KMS-11 (cell line): ENCODE measurements around the gene CAPN1.
A peak's percentile ranks its signal among the peaks of the same experiment; 100 is the strongest.

Experiments used
- H2AFZ ChIP-seq: fragments of 200-600 bp; sonication (generic); 2 replicates; pipeline ENCODE4 v1.6.1; 2016; ENCODE audit warnings: antibody characterized with exemption, mixed run types, low read depth
- H3K27ac ChIP-seq: fragments of 200-600 bp; sonication (generic); 2 replicates; pipeline ENCODE4 v1.6.1; 2016; ENCODE audit warnings: mild to moderate bottlenecking, mixed run types
- H3K27me3 ChIP-seq: fragments of 200-600 bp; sonication (generic); 2 replicates; pipeline ENCODE4 v1.6.1; 2017; ENCODE audit warnings: mild to moderate bottlenecking, low read depth, mixed run types, moderate library complexity; ENCODE audit not compliant: insufficient read depth
- H3K36me3 ChIP-seq: fragments of 200-600 bp; sonication (generic); 2 replicates; pipeline ENCODE4 v1.6.1; 2017; ENCODE audit warnings: mild to moderate bottlenecking, mixed run types; ENCODE audit not compliant: insufficient read depth
- H3K4me1 ChIP-seq: fragments of 200-600 bp; sonication (generic); 2 replicates; pipeline ENCODE4 v1.6.1; 2016; ENCODE audit warnings: mild to moderate bottlenecking, low read depth, mixed run types; ENCODE audit not compliant: poor library complexity, severe bottlenecking
- H3K4me2 ChIP-seq: fragments of 200-600 bp; sonication (generic); 2 replicates; pipeline ENCODE4 v1.7.0; 2016; ENCODE audit warnings: mild to moderate bottlenecking, mixed run types
- H3K4me3 ChIP-seq: fragments of 200-600 bp; sonication (generic); IDR thresholded peaks from 2 replicates; pipeline ENCODE4 v1.6.1; 2017; ENCODE audit warnings: low read depth, low read length, mixed read lengths; ENCODE audit not compliant: insufficient read depth
- H3K79me2 ChIP-seq: fragments of 200-600 bp; sonication (generic); 2 replicates; pipeline ENCODE4 v1.6.1; 2016; ENCODE audit warnings: low read depth, mixed run types; ENCODE audit not compliant: insufficient read depth
- H3K9ac ChIP-seq: fragments of 200-600 bp; sonication (generic); 2 replicates; pipeline ENCODE4 v1.6.1; 2016; ENCODE audit warnings: mild to moderate bottlenecking, mixed run types
- H4K20me1 ChIP-seq: fragments of 200-600 bp; sonication (generic); 2 replicates; pipeline ENCODE4 v1.6.1; 2016; ENCODE audit warnings: mild to moderate bottlenecking, mixed run types; ENCODE audit not compliant: insufficient read depth
- TF ChIP-seq, protein P1 (sequence below): fragments of 200-600 bp; sonication (generic); conservative IDR thresholded peaks from 2 replicates; pipeline ENCODE4 v1.6.1; 2017; ENCODE audit warnings: low read depth, mild to moderate bottlenecking, antibody characterized with exemption, low read length, moderate library complexity, mixed read lengths

The CAPN1 gene

DNA sequence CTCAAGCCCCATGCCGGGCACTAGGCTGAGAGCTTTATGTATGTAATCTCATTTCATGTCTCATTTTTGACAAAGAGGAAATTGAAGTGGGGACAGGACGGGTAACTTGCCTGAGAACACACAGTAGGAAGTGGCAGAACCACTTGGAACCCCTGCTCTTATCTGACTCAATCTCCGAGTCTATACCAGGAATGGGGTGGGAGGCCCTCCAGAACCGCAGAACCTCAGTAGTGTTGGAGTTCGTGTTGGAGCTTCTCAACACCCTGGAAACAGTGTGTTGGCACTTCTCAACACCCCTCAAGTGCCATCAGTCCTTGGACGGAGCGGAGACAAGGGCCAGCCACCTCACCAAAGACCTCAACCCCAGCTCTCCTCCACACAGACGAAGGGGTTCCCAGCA lies 41.3 kb downstream of the CAPN1 start:
- no peaks in the 10 kb centered on the region for H3K36me3 ChIP-seq
- no peak overlapping the region for H3K4me3 ChIP-seq
- H2AFZ ChIP-seq, result no peak overlapping the region
- peaks cover 11% of the 10 kb centered on the region; the same call in 1 of the 2 replicates for H3K27me3 ChIP-seq
- H3K4me2 ChIP-seq, result no peak overlapping the region
- TF ChIP-seq, protein P1, sequence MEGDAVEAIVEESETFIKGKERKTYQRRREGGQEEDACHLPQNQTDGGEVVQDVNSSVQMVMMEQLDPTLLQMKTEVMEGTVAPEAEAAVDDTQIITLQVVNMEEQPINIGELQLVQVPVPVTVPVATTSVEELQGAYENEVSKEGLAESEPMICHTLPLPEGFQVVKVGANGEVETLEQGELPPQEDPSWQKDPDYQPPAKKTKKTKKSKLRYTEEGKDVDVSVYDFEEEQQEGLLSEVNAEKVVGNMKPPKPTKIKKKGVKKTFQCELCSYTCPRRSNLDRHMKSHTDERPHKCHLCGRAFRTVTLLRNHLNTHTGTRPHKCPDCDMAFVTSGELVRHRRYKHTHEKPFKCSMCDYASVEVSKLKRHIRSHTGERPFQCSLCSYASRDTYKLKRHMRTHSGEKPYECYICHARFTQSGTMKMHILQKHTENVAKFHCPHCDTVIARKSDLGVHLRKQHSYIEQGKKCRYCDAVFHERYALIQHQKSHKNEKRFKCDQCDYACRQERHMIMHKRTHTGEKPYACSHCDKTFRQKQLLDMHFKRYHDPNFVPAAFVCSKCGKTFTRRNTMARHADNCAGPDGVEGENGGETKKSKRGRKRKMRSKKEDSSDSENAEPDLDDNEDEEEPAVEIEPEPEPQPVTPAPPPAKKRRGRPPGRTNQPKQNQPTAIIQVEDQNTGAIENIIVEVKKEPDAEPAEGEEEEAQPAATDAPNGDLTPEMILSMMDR, result no peak
- no peak overlapping the region for H3K9ac ChIP-seq
- no peaks in the 10 kb centered on the region for H4K20me1 ChIP-seq
- H3K4me1 ChIP-seq, result peaks cover 10% of the 10 kb centered on the region
- no peak overlapping the region for H3K27ac ChIP-seq
- H3K79me2 ChIP-seq, result no peaks in the 10 kb centered on the region

DNA sequence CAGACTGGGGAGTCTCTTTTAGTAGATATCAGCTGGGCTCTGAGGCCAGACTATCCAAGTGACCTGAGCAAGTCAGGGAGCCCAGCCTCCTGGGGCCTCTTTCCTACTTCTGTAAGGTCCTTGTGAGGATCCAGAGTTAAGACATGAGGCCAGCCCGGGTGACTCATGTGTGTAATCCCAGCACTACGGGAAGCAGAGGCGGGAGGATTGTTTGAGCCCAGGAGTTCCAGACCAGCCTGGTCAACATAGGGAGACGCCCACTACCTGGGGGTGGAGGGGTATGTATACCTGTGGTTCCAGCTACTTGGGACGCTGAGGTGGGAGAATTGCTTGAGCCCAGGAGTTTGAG lies 43.2 kb downstream of the CAPN1 start:
- TF ChIP-seq, protein P1, result no peak
- H4K20me1 ChIP-seq, result no peaks in the 10 kb centered on the region
- H3K27ac ChIP-seq, result no peak overlapping the region
- peaks cover 11% of the 10 kb centered on the region; the same call in 1 of the 2 replicates for H3K27me3 ChIP-seq
- no peaks in the 10 kb centered on the region for H3K36me3 ChIP-seq
- H3K9ac ChIP-seq, result no peak overlapping the region
- no peak overlapping the region for H3K4me3 ChIP-seq
- no peaks in the 10 kb centered on the region for H3K79me2 ChIP-seq
- peak overlapping the region; percentile 93; the same call in 1 of the 2 replicates for H2AFZ ChIP-seq
- H3K4me2 ChIP-seq, result no peak overlapping the region; the same call in 1 of the 2 replicates
- peaks cover 10% of the 10 kb centered on the region for H3K4me1 ChIP-seq

DNA sequence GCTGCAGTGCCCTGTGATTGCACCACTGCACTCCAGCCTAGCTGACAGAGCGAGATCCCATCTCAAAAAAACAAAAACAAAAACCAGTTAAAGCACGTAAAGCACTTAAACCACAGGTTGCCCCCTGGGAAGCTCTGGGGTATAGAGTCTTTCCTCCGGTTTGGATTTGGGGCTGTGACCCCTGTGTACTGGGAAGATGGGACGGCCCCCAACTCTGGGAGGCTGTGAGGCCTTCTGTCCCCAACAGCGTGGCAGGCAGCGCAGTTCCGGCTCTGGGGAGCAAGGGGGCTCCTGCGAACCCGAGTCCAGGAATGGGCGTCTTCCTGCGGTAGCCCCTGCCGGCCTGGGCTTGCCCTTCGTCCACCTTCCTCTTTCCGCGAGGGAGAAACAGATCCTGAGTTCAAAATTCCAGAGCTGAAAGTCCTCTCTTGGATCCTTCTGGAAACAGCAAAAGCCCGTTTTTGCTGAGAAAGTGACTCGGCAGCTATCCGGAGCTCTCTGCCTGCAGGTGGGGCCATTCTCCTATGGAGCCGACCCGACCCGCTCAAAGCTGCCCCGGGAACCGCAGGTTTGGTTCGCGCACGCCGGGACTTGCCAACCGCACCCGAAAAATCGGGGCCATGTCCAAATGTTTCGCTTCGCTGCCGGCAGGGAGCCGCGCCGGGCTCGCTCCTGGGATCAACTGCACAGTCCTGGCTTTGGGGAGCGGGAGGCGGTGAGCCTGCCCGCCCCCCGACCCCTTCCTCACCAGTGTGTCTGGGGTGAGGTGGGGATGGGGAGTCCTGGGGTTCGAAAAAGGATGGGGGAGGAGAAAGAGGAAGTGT lies 43.8 kb downstream of the CAPN1 start:
- peak overlapping the region; percentile 36 for H3K4me3 ChIP-seq
- peaks cover 11% of the 10 kb centered on the region; the same call in 1 of the 2 replicates for H3K27me3 ChIP-seq
- TF ChIP-seq, protein P1, result peak; percentile 63
- peak overlapping the region; percentile 97 for H3K4me2 ChIP-seq
- peaks cover 10% of the 10 kb centered on the region for H3K4me1 ChIP-seq
- H2AFZ ChIP-seq, result peak overlapping the region; percentile 93
- no peaks in the 10 kb centered on the region for H3K36me3 ChIP-seq
- H4K20me1 ChIP-seq, result no peaks in the 10 kb centered on the region
- no peak overlapping the region for H3K27ac ChIP-seq
- H3K9ac ChIP-seq, result peak overlapping the region; percentile 56; the same call in 1 of the 2 replicates
- H3K79me2 ChIP-seq, result no peaks in the 10 kb centered on the region

DNA sequence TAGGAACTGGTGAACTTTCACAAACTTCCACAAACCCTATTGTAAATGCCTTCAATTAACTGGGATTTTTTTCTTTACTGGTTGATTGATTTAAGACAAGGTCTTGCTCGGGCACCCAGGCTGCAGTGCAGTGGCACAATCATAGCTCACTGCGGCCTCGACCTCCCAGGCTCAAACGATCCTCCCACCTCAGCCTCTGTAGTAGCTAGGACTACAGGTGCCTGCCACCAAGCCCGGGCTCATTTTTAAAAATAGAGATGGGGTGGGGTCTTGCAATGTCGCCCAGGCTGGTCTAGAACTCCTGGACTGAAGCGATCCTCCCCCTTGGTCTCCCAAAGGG lies 44.3 kb downstream of the CAPN1 start:
- TF ChIP-seq, protein P1, result no peak
- no peaks in the 10 kb centered on the region for H3K79me2 ChIP-seq
- peak overlapping the region; percentile 56; the same call in 1 of the 2 replicates for H3K9ac ChIP-seq
- H3K4me3 ChIP-seq, result peak overlapping the region; percentile 36
- H2AFZ ChIP-seq, result peak overlapping the region; percentile 93
- H3K4me1 ChIP-seq, result peaks cover 10% of the 10 kb centered on the region
- peak overlapping the region; percentile 97 for H3K4me2 ChIP-seq
- peaks cover 11% of the 10 kb centered on the region; the same call in 1 of the 2 replicates for H3K27me3 ChIP-seq
- no peaks in the 10 kb centered on the region for H4K20me1 ChIP-seq
- no peak overlapping the region for H3K27ac ChIP-seq
- H3K36me3 ChIP-seq, result no peaks in the 10 kb centered on the region
